CD4-positive, alpha-beta T cell treated with Interleukin-10 for 1 hour (primary cell): ENCODE results near the gene CFDP1.

Experiments
- DNase-seq: peaks from one replicate; pipeline ENCODE4 v3.0.0-alpha.2; 2020

The CFDP1 gene

GRCh38 chr16:75402159-75402820 is 31.0 kb downstream of the CFDP1 start:
- DNase-seq = no peak

GRCh38 chr16:75401691-75402090 is 31.6 kb downstream of the CFDP1 start:
- no peak for DNase-seq

GRCh38 chr16:75398333-75398732 is 35.0 kb downstream of the CFDP1 start:
- no peak for DNase-seq

GRCh38 chr16:75394941-75395340 is 38.4 kb downstream of the CFDP1 start:
- DNase-seq = no peak

- DNase-seq = no peak
Measured at GRCh38 chr16:75392906-75393305, 40.4 kb downstream of the CFDP1 start.

GRCh38 chr16:75390926-75391653 is 42.2 kb downstream of the CFDP1 start:
- no peak for DNase-seq

GRCh38 chr16:75389096-75389690 is 44.1 kb downstream of the CFDP1 start:
- no peak for DNase-seq

- DNase-seq = no peak
Measured at GRCh38 chr16:75387951-75388350, 45.4 kb downstream of the CFDP1 start.

GRCh38 chr16:75385507-75386152 is 47.7 kb downstream of the CFDP1 start:
- DNase-seq = peak; percentile 66

- no peak for DNase-seq
Measured at GRCh38 chr16:75383141-75383540, 50.2 kb downstream of the CFDP1 start.

- no peak for DNase-seq
Measured at GRCh38 chr16:75382611-75383010, 50.7 kb downstream of the CFDP1 start.

- DNase-seq = no peak
Measured at GRCh38 chr16:75380870-75381269, 52.4 kb downstream of the CFDP1 start.

GRCh38 chr16:75379911-75380847 is 53.1 kb downstream of the CFDP1 start:
- DNase-seq = peak; percentile 60

- DNase-seq = no peak
Measured at GRCh38 chr16:75379339-75379738, 54.0 kb downstream of the CFDP1 start.

- DNase-seq = no peak
Measured at GRCh38 chr16:75378616-75379015, 54.7 kb downstream of the CFDP1 start.

- DNase-seq = no peak
Measured at GRCh38 chr16:75377729-75378386, 55.4 kb downstream of the CFDP1 start.

- DNase-seq = no peak
Measured at GRCh38 chr16:75376475-75377161, 56.7 kb downstream of the CFDP1 start.

- no peak for DNase-seq
Measured at GRCh38 chr16:75374388-75374787, 58.9 kb downstream of the CFDP1 start.

GRCh38 chr16:75372236-75372856 is 61.0 kb downstream of the CFDP1 start:
- no peak for DNase-seq

- DNase-seq = no peak
Measured at GRCh38 chr16:75371171-75371570, 62.1 kb downstream of the CFDP1 start.

- no peak for DNase-seq
Measured at GRCh38 chr16:75364286-75364791, 69.0 kb downstream of the CFDP1 start.
